Ovary (tissue), 9 donors: ENCODE measurements around the gene CHD6. TPM values are rescaled to one million over a fixed set of nuclear protein-coding genes. Genes with fewer than 3 reads are reported as not detected.

Experiments used
- DNase-seq, 5 donors: peaks; one replicate each; pipeline ENCODE4 v3.0.0-alpha.2; 2019 to 2020
- H3K27ac ChIP-seq, 2 donors: fragments of 200-600 bp; one replicate each; pipeline versions ENCODE4 v1.5.1 to v1.8.0; 2019 to 2022
- H3K27me3 ChIP-seq: fragments of 200-600 bp; one replicate; pipeline ENCODE4 v1.8.0; 2022
- H3K36me3 ChIP-seq: fragments of 200-600 bp; sonication (generic); one replicate; pipeline ENCODE4 v1.5.1; 2019
- H3K4me1 ChIP-seq: one replicate; pipeline ENCODE4 v1.8.1; 2013; ENCODE audit warnings: mild to moderate bottlenecking, moderate library complexity; ENCODE audit not compliant: insufficient read depth
- H3K4me3 ChIP-seq: fragments of 200-600 bp; sonication (generic); one replicate; pipeline ENCODE4 v1.5.1; 2017
- H3K9me3 ChIP-seq, 2 donors: fragments of 200-600 bp in 1 of 2; sonication (generic) in 1 of 2; one replicate each; pipeline versions ENCODE4 v1.5.1 to v1.8.1; 2013 to 2019; ENCODE audit warnings: mild to moderate bottlenecking in 1 of 2, moderate library complexity in 1 of 2
- CTCF ChIP-seq, 3 donors: fragments of 450-650 bp in 2 of 3; fragments of 200-600 bp in 1 of 3; IDR thresholded peaks; one replicate each; pipeline versions ENCODE4 v1.5.1 to v1.8.0; 2016 to 2022; ENCODE audit warnings: antibody characterized with exemption in 3 of 3, mild to moderate bottlenecking in 1 of 3
- EP300 ChIP-seq: sonication (generic); formaldehyde crosslinking; IDR thresholded peaks from one replicate; pipeline ENCODE4 v1.6.1; 2017; ENCODE audit warnings: antibody characterized with exemption
- POLR2A ChIP-seq: fragments of 450-650 bp; IDR thresholded peaks from one replicate; pipeline ENCODE4 v1.6.1; 2017; ENCODE audit warnings: antibody characterized with exemption, mild to moderate bottlenecking, moderate library complexity
- WGBS, 3 donors: extraction: QIAGEN DNeasy Blood & Tissue Kit in 1 of 3; methylation state at CpG; one replicate each; pipeline versions ENCODE4 v1.1.5 to v1.1.7; 2013 to 2017; 5-methylcytosine and 5-hydroxymethylcytosine counted together
- intact Hi-C, 4 donors: fragments of 100-400 bp; cut with DNase I; formaldehyde crosslinking; loops; one replicate each; pipeline versions ENCODE4 v1.11.0 to v1.15.1; 2022 to 2023
- polyA plus RNA-seq, 2 donors: library from polyadenylated mRNA; stranded (reverse); fragments of 200-250 nt in 1 of 2; fragments of 350-450 nt in 1 of 2; fragmentation: Illumina TruSeq in 1 of 2; extraction: RNeasy Lipid Tissue Mini Kit (QIAGEN cat#74804) in 1 of 2; gene quantifications; one replicate each; pipeline ENCODE4 v1.2.3, GENCODE V29; 2013 to 2014
- total RNA-seq, 7 donors: library from RNA; depleted of rRNA in 2 of 7; stranded (reverse); fragments of >200 nt in 2 of 7; fragmentation: NEBNext Ultra II Directional in 3 of 7; extraction: Animal tissue kit (Norgen Biotek cat#: 25700) in 3 of 7; gene quantifications; one replicate each; pipeline versions ENCODE4 v1.1.0 to v1.2.4, GENCODE V29; 2016 to 2023
- donor health status: DM: no; HTN: no; CAD: no; lungs with moderate emphysema.
- donor health status: DM: no; HTN: no; CAD: no.
- donor health status: Bipolar disorder and iron deficiency.
- donor health status: DM: yes; HTN: yes; CAD: no.
- donor health status: DM: no; HTN: no; CAD: no.
- donor health status: DM: yes; HTN: yes; CAD: no.

CHD6 gene
- total and polyA plus RNA-seq, 9 donors, result 12.1 to 82.4 (median 52.7) TPM

- DNase-seq, result no peak
- WGBS, 3 donors, result 96 to 97% (median 96%) methylated on average over 17 of the region's 17 CpGs
- TF ChIP-seq CTCF (IDR thresholded peaks at IDR 0.05) (no peak), POLR2A (no peak), EP300 (no peak)
- Histone ChIP-seq H3K4me3 (no peak overlapping the region), H3K27ac (no peak overlapping the region), H3K27me3 (no peaks in the 10 kb centered on the region), H3K9me3 (no peaks in the 10 kb centered on the region), H3K4me1 (no peaks in the 10 kb centered on the region), H3K36me3 (peaks cover 5% of the 10 kb centered on the region)
- intact Hi-C loops, result no loop called here
These were observed 160.9 kb downstream of the CHD6 start for GRCh38 chr20:41457173-41457857.

- H3K27me3 ChIP-seq, result no peaks in the 10 kb centered on the region
- TF ChIP-seq POLR2A (no peak), CTCF (IDR thresholded peaks at IDR 0.05) (no peak), EP300 (no peak)
- no peak overlapping the region for H3K4me3 ChIP-seq
- intact Hi-C loops, result no loop called here
- no peak overlapping the region for H3K27ac ChIP-seq
- no peaks in the 10 kb centered on the region for H3K4me1 ChIP-seq
- no peak for DNase-seq
- H3K9me3 ChIP-seq, result no peaks in the 10 kb centered on the region
- H3K36me3 ChIP-seq, result peaks cover 5% of the 10 kb centered on the region
These were observed 161.8 kb downstream of the CHD6 start for GRCh38 chr20:41456351-41456750.

GRCh38 chr20:41454250-41454649 is 163.9 kb downstream of the CHD6 start:
- Histone ChIP-seq H3K27ac (no peak overlapping the region), H3K9me3 (no peaks in the 10 kb centered on the region), H3K4me3 (no peak overlapping the region), H3K4me1 (no peaks in the 10 kb centered on the region), H3K36me3 (peaks cover 5% of the 10 kb centered on the region), H3K27me3 (no peaks in the 10 kb centered on the region)
- TF ChIP-seq CTCF (IDR thresholded peaks at IDR 0.05), result no peak
- TF ChIP-seq POLR2A, result no peak
- TF ChIP-seq EP300, result no peak
- no peak for DNase-seq
- intact Hi-C loops, result no loop called here

- no peak for TF ChIP-seq EP300
- no peak for TF ChIP-seq CTCF (IDR thresholded peaks at IDR 0.05)
- no peak for TF ChIP-seq POLR2A
- Histone ChIP-seq H3K4me1 (no peaks in the 10 kb centered on the region), H3K36me3 (peaks cover 5% of the 10 kb centered on the region), H3K27ac (no peak overlapping the region), H3K4me3 (no peak overlapping the region), H3K27me3 (no peaks in the 10 kb centered on the region), H3K9me3 (no peaks in the 10 kb centered on the region)
- intact Hi-C loops, result no loop called here
- 64 to 73% (median 72%) methylated on average over 12 of the region's 12 CpGs for WGBS, 3 donors
- no peak for DNase-seq
These were observed 164.9 kb downstream of the CHD6 start for GRCh38 chr20:41453010-41453950.
